Stimulated activated naive CD8-positive, alpha-beta T cell treated with anti-CD3 and anti-CD28 coated beads, Interleukin-15, Interleukin-2, amounts not matched to agents 100 ng/mL and 50 ng/mL, for 24 hours (primary cell): ENCODE results near the gene EML6.

Experiments
- H3K27ac Mint-ChIP-seq: one replicate; pipeline ENCODE4 v1.8.0; 2021; ENCODE audit warnings: mild to moderate bottlenecking, mixed read lengths
- H3K27me3 Mint-ChIP-seq: one replicate; pipeline ENCODE4 v1.8.0; 2021; ENCODE audit warnings: mixed read lengths
- H3K36me3 Mint-ChIP-seq: one replicate; pipeline ENCODE4 v1.8.0; 2021; ENCODE audit warnings: low read depth, mixed read lengths
- H3K4me1 Mint-ChIP-seq: one replicate; pipeline ENCODE4 v1.8.0; 2021; ENCODE audit warnings: low read depth, mixed read lengths
- H3K4me3 Mint-ChIP-seq: one replicate; pipeline ENCODE4 v1.8.0; 2021; ENCODE audit warnings: mild to moderate bottlenecking, mixed read lengths
- H3K9me3 Mint-ChIP-seq: one replicate; pipeline ENCODE4 v1.8.0; 2021; ENCODE audit warnings: mixed read lengths

Gene EML6

GRCh38 chr2:55019526-55020258 lies 296.2 kb downstream of the EML6 start:
- H3K4me3 Mint-ChIP-seq: no peak overlapping the region
- peaks cover 32% of the 10 kb centered on the region for H3K4me1 Mint-ChIP-seq
- H3K36me3 Mint-ChIP-seq: peaks cover 30% of the 10 kb centered on the region
- H3K27me3 Mint-ChIP-seq: no peaks in the 10 kb centered on the region
- H3K27ac Mint-ChIP-seq: peak overlapping the region; percentile 9
- H3K9me3 Mint-ChIP-seq: no peaks in the 10 kb centered on the region
